Panc1 (cell line): ENCODE data around the gene HHAT.

Source experiments
- CTCF ChIP-seq: fragments of 450-650 bp; IDR thresholded peaks from 2 replicates; pipeline ENCODE4 v1.5.1; 2017; ENCODE audit warnings: mild to moderate bottlenecking
- POLR2AphosphoS5 ChIP-seq: IDR thresholded peaks from 2 replicates; pipeline ENCODE4 v1.6.1; 2012; ENCODE audit warnings: mild to moderate bottlenecking, low read depth, low read length, moderate library complexity
- TF ChIP-seq, protein P1 (sequence below), 2 experiments: IDR thresholded peaks; 2 replicates each; pipeline ENCODE4 v1.6.1; 2011 to 2012; ENCODE audit warnings: low read depth in 2 of 2, control low read depth in 1 of 2, low read length in 1 of 2, mild to moderate bottlenecking in 1 of 2, moderate library complexity in 1 of 2; ENCODE audit not compliant: insufficient read depth in 1 of 2

- TF ChIP-seq POLR2AphosphoS5 = no peak
- TF ChIP-seq CTCF = no peak
- TF ChIP-seq, protein P1, sequence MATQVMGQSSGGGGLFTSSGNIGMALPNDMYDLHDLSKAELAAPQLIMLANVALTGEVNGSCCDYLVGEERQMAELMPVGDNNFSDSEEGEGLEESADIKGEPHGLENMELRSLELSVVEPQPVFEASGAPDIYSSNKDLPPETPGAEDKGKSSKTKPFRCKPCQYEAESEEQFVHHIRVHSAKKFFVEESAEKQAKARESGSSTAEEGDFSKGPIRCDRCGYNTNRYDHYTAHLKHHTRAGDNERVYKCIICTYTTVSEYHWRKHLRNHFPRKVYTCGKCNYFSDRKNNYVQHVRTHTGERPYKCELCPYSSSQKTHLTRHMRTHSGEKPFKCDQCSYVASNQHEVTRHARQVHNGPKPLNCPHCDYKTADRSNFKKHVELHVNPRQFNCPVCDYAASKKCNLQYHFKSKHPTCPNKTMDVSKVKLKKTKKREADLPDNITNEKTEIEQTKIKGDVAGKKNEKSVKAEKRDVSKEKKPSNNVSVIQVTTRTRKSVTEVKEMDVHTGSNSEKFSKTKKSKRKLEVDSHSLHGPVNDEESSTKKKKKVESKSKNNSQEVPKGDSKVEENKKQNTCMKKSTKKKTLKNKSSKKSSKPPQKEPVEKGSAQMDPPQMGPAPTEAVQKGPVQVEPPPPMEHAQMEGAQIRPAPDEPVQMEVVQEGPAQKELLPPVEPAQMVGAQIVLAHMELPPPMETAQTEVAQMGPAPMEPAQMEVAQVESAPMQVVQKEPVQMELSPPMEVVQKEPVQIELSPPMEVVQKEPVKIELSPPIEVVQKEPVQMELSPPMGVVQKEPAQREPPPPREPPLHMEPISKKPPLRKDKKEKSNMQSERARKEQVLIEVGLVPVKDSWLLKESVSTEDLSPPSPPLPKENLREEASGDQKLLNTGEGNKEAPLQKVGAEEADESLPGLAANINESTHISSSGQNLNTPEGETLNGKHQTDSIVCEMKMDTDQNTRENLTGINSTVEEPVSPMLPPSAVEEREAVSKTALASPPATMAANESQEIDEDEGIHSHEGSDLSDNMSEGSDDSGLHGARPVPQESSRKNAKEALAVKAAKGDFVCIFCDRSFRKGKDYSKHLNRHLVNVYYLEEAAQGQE (IDR thresholded peaks at IDR 0.05; ENCODE audit: insufficient read depth in 1 of 2, low read depth in 2 of 2, low read length in 1 of 2) = no peak
These were observed 321.7 kb downstream of the HHAT start for GRCh38 chr1:210650403-210650802.
